Jurkat, Clone E6-1 (cell line): ENCODE results near the gene PLEKHS1.
A peak's percentile ranks its signal among the peaks of the same experiment; 100 is the strongest.
"Not testable (repeated sequence)": the region's sequence is repeated elsewhere in the genome, so short reads cannot be mapped to it uniquely, and the experiment has no call there.

Experiments used
- DNase-seq: peaks from one replicate; pipeline ENCODE4 v3.0.0-alpha.2; 2011; ENCODE audit warnings: low read depth, low spot score
- H3K4me3 ChIP-seq: 2 replicates; pipeline ENCODE4 v1.5.1; 2011; ENCODE audit warnings: mild to moderate bottlenecking, low read length, control low read depth, moderate library complexity

PLEKHS1 gene

DNA sequence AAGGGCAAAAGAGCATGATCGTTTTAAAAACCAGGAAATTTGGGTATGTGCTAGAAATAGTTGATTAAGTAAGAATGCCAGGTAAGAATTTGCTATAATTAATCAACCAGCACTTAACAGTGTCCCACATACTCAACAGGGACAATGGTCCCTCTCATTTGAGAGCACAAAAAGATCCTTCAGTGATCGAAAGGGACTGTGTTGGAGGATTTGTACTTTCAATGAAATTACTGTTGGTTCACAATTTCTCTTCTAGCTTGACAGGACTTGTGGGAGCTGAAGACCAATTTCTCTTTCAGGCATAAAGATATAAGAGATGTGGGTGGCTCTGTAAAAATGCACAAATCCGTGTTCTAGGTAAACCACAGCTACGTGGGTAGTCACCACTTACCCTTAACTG is 12.5 kb upstream of the PLEKHS1 start:
- H3K4me3 ChIP-seq: no peak overlapping the region
- DNase-seq: no peak

DNA sequence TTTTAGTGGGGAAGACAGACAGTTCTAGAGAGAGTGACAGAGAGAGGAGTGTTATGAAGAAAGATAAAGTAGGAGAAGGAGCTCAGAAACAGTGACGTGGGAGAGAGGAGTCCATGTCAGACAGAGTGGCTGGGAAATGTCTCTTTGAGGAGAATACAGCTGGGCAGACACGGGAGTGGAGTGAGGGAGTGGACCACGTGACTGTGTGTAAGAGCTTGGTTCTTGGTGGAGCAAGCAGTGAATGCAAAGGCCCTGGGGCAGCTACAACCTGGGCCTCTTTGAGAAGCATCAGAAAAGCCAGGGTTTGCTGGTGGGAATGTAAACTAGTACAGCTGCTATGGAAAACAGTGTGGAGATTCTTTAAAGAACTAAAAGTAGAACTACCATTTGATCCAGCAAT is 11.9 kb upstream of the PLEKHS1 start:
- no peak overlapping the region for H3K4me3 ChIP-seq
- no peak for DNase-seq

DNA sequence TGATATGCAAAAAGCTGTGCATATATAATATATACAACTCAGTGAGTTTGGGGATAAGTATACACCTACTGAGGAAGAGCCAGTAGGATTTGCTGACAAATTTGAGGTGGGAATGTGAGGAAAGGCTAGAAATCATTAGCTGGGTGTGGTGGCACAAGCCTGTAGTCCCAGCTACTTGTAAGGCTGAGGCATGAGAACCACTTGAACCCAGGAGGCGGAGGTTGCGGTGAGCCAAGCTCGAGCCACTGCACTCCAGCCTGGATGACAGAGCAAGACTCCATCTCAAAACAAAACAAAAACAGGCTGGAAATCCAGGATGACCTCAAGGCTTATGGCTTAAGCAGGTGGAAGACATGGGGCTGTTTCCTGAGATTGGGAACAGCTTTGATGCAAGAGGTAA is 10.6 kb upstream of the PLEKHS1 start:
- H3K4me3 ChIP-seq: no peak overlapping the region
- no peak for DNase-seq

DNA sequence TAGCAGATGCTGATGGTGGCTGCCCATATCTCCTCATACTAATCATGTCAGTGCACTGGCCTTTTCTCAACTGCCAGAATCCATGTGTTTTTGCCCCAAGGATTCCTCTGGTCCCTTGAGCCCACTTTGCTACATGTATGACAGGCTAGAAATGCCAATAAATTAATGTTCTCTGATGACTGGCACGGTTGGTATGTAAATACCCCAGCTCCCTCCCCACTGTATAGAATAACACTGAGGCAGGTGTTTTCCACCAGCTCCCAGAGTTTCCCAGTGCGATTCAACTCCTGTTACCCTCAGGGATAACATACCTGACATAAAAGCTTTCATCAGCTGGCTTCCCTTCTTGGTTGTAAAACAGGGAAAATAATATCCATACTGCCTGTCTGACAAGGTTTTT is 9.0 kb upstream of the PLEKHS1 start:
- H3K4me3 ChIP-seq: no peak overlapping the region
- no peak for DNase-seq

DNA sequence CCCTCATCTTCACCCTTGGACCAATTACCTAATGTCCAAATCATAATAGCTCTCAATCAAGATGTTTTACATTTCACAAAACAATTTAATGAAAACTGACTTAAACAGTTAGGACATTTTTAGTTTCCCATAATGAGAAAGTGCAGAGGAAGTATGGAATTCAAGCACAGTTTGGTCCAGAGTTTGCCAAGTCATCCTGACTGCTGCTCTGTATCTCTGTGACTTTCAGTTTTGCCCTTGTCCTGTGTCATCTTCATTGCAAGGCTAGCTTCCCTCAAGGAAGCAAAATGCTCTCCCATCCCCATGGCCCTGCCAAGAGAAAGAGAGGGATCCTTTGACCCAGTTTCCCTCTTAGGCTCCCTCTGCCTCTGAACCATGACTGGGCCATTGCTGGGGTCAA is 7.9 kb upstream of the PLEKHS1 start:
- no peak for DNase-seq
- H3K4me3 ChIP-seq: no peak overlapping the region

DNA sequence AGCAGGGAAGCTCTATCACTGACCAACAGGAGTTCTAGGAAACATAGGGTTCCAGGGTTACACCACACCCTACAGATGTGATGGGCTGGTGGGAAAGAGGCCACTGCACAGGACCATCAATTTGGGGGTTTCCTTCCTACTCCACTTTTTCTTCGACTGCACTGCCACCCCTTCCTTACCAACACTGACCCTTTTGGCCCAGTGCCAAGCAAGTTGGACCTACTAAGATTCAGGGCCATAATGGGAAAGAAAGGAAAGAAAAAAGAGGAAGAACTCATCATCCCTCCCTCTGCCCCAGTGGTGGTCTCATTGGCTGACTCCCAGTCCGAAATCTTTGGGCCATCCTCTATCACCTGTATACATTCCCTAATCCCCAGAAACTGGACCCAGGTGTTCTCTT is 6.1 kb upstream of the PLEKHS1 start:
- no peak overlapping the region for H3K4me3 ChIP-seq
- no peak for DNase-seq

DNA sequence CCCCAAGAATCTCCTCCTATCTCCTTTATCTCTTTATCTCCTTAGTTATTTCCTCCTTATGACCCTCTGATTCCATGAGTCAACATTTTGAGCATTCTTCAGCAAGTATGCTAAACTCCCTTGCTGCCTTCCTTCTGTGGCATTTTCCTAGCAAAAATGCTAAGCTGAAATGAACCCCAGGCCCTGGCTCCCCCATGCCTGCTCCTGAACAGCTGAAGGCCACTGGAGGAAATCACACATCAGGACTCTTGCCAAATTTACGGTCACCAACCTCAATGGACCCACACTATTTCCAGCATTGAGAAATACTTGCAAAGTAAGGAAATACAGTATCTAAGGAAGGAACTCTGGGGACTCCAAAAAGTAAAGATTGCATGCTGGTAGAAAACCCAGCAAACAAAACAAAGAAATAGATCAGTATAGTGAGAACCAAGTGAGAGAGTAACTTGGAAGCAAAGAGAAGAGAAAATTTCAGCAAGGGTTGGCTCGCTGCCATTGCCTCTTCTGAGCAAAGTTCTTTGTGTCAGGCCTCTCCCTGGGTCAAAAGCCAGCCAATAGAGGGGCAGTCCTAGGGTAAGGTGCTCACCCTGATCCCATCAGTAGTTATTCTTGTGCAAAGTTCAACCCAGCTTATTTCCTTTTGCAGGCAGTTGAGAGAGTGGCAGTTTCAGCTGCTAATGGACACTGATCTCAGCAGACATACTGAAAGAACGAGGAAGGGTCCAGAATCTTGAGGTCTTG is 5.1 kb upstream of the PLEKHS1 start:
- no peak for DNase-seq
- no peak overlapping the region for H3K4me3 ChIP-seq

DNA sequence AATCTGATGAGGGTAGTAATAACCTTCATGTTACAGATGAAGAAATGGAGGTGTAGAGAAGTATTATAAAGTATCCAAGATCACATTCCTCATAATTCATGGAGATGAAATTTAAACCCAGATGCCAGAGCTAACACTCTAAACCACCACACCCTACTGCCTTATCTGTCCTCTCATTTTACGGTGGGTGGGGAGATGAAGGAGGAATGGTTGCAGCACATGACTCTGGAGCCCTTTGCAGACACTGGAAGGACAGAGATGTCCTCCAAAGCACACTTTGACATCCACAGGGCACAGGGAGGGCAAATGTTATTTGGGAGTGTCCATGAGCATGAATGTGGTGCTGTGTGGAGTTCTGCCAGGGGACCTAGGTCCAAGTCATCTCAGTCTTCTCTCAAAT is 1.1 kb downstream of the PLEKHS1 start:
- no peak for DNase-seq
- H3K4me3 ChIP-seq: no peak overlapping the region

DNA sequence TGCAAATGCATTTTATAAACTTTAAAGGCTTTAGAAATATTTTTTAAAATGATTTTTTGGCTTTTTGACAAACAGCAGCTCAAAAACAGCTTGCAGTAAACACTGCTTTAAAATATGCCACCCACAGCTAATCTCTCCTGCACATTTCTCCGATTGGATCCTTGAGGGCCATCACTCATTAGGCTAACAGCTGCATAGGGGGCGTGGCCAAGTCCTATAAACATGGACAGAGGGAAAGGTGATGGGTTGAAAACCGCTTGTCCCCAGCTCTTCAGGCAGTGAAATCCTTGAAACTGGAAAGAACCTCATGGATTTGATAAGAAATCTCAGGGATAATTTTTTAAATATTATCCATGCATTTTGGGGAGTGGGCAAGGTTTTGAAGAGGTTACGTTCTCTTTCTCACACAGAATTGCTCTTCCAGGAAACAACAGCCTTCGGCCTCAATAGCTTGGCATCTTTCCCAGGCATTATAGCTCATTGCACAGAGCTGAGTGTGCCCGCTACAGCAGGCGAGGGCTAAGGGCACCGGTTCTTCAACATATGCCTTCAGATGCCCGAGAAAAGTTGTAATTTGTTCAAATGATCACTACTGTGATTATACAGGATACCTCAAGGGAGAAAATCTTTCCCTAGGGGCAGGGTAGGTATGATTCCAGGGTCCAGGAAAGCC is 1.7 kb downstream of the PLEKHS1 start:
- no peak overlapping the region for H3K4me3 ChIP-seq
- DNase-seq: no peak

DNA sequence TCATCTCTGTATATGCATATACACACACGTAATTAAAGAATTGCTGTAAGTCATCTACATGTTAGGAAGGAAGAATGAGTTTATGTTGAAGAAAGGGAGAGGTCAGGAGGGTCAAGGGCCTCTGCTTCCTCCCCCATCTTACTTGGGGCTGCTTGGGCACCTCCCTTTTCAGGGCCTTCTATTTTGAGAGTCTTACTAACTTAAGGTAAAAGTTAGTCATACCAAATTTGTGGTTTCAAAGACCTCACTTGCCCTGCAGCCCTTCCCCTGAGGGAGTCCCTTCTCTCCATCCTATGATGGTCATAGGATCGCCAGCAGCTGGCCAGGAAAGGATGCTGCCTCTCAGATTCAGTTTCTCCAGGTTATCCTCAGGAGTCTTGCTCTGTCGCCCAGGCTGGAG is 2.6 kb downstream of the PLEKHS1 start:
- no peak overlapping the region for H3K4me3 ChIP-seq
- DNase-seq: no peak

DNA sequence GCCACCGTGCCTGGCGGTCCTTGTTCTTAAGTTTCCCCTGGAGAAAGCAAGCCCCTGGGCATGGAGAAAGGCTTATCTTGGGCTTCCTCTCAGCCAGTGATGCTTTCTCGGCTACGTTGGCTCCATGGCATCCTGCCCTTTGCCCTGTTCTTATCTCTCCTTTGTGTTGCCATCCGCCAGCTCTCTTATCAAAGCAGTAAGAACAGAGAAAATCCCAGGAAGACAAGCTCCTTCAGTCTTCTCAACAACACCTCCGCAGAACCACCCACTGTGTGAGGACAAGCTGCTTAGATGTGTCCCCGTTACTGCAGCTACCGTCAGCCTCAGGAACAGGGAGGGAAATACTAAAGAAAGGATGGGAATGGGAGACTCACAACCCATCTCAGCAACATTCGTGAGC is 3.3 kb downstream of the PLEKHS1 start:
- H3K4me3 ChIP-seq: no peak overlapping the region
- no peak for DNase-seq

DNA sequence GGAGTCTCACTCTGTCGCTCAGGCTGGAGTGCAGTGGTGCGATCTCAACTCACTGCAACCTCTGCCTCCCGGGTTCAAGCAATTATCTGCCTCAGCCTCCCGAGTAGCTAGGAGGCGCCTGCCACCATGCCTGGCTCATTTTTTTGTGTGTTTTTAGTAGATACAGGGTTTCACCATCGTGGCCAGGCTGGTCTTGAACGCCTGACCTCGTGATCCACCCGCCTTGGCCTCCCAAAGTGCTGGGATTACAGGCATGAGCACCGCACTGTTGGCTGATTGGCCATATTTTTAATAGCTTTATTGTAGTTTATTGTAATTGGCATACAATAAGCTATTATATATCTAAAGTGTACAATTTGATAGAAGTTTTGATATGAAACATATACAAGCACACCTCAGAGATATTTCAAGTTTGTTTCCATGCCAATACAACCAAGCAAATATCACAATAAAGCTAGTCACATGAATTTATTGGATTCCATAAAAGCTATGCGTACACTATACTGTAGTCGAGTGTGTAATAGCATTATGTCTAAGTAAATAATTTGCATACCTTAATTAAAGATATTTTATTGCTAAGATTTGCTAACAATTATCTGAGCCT is 5.6 kb downstream of the PLEKHS1 start:
- no peak for DNase-seq
- no peak overlapping the region for H3K4me3 ChIP-seq

DNA sequence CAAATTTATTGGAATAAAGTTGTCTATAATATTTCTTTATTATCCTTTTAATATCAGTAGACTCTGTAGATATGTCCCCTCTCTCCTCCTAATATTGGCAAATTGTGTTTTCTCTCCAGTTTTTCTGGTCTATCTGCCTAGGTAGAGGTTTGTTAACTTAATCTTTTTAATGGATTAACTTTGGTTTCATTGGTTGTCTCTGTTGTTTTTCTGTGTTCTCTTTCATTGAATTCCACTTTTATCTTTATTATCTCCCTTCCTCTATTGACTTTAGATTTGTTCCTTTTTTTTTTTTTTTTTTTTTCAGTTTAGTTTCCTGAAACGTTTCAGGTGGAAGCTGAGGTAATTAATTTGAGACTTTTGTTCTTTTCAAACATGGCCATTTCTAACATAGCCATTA is 10.6 kb downstream of the PLEKHS1 start:
- no peak overlapping the region for H3K4me3 ChIP-seq
- no peak for DNase-seq

DNA sequence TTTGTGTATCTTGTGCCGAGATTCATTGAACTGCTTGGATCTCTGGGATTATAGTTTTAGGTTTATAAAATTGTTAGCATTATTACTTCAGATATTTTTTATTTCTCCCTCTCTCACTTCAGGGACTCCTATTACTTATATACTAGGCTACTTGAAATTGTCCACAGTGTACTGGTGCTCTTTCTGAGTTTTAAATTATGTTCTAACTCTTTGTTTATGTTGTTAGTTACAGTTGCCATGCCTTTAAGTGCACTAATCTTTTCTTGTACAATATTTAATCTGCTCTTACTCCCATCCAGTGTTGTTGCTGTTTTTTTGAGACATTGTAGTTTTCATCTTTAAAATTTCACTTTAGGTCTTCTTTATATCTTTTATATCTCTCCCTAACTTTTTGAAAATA is 13.1 kb downstream of the PLEKHS1 start:
- H3K4me3 ChIP-seq: no peak overlapping the region
- DNase-seq: no peak

DNA sequence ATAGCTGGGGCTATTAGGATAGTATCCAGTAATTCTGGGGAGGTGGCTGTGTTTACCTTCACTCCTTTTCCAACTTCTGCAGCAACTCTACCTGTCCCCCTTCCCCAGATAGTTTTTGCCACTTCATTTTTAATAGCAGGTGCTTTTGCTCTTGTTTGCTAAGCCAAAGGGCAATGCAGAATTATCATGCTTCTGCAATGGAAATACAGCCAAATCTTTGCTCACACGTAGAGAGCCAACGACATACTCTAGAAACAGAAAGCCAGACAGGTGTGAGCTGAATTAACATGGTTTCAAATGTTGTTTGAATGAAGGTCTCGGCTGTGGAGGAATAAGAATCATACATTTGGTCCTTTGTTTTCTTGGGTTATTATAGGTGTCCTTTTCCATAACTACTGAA is 14.4 kb downstream of the PLEKHS1 start:
- no peak for DNase-seq
- no peak overlapping the region for H3K4me3 ChIP-seq

DNA sequence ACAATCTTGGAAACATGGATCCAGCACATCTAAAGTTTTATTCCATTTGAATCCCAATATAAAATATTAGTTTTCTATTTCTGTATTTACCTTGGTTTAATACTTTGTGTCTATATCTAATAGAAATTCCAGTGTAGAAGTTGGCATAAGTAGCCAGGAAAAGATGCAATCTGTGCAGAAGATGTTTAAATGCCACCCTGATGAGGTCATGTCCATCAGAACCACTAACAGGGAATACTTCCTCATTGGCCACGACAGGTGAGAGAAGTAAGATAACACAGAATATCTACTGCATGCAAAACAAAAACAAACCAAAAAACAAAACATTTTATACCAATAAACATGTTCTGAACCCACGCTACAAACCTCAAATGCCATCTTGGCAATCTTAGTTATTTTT is 15.7 kb downstream of the PLEKHS1 start:
- no peak overlapping the region for H3K4me3 ChIP-seq
- DNase-seq: no peak

DNA sequence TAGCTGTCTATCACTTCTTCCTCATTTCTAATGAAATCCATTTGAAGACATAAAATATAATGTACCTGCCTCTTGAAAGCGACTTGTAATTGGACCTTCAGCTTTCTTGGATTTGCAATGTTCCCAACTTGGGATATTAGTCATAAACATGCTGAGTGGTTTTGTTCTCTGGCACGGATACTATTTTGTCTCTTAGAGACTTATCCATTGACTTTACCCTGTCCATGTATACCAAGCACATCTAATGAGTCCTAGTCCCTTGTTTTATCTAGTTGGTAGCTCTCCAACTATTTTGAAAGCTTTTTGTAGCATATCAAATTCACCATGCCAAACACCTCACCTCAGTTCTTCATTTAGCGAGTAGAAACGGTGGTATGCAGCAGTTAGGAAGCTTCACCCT is 18.9 kb downstream of the PLEKHS1 start:
- no peak for DNase-seq
- no peak overlapping the region for H3K4me3 ChIP-seq

DNA sequence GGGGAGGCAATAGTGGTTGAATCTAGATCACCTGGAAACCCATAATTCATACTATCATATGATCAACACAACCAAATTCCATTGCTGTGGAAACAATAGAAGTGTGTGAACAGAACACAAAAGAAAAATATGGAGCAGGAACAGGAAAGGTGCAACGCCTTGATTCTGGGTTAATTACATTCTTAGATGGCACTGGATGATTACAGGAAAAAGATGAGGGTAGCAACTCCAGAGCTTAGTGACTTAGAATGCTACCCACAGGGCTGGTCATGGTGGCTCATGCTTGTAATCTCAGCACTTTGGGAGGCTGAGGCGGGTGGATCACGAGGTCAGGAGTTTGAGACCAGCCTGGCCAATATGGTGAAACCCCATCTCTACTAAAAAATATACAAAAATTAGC is 19.6 kb downstream of the PLEKHS1 start:
- not testable (repeated sequence) for H3K4me3 ChIP-seq, DNase-seq

DNA sequence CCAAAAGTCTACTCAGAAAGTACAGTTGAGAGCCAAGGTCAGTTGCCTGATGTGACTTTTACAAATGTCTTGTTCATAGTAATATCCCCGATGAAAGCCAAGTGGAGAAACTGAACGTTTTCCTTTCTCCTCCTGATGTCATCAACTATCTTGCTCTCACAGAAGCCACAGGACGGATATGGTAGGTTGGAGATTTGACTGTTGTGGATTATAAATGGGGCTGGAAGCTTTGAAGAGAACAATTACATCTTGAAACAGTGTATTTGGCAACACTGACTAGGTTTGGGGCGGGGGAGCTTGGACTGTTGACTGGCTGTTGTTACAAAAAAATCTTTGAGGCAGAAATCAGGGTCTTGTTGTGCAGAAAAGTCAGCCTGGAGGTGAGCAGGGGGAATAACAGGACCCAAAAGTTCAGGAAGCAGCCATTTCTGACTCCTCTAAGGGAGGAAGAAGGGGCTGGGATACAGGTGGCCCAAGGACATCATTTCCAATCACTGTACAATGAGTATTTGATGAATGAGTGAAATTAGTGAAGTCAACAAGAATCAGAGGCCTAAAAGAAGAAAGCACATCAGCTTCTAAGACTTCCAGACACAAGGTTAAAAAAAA is 24.3 kb downstream of the PLEKHS1 start:
- peak; percentile 79 for DNase-seq
- H3K4me3 ChIP-seq: no peak overlapping the region

DNA sequence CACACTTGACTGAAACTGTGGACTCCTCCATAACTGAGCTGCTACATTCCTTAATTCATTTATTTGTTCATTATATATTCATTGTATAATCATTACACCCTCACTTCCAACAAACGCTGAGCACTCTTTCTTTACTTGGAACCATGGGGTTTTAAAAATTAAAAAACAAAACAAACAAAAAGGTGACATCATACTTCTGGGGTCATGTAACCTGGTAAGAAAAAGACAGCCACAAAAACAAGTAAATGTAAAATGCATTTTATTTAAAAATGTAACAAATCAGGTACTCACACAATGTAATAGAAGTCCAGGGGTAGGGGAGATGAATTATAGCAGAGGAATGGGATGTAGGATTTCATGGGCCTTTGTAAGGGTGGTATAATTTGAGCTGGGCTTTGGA is 25.1 kb downstream of the PLEKHS1 start:
- DNase-seq: no peak
- H3K4me3 ChIP-seq: no peak overlapping the region
